NCI-H1048 (cell line): Measurements from ENCODE around the gene ADA.
"Not testable (repeated sequence)": the region's sequence is repeated elsewhere in the genome, so short reads cannot be mapped to it uniquely, and the experiment has no call there.

Experiments used
- DNase-seq: peaks from one replicate; lab custom pipeline; 2025; lab: John Stamatoyannopoulos, UW

ADA gene

DNA sequence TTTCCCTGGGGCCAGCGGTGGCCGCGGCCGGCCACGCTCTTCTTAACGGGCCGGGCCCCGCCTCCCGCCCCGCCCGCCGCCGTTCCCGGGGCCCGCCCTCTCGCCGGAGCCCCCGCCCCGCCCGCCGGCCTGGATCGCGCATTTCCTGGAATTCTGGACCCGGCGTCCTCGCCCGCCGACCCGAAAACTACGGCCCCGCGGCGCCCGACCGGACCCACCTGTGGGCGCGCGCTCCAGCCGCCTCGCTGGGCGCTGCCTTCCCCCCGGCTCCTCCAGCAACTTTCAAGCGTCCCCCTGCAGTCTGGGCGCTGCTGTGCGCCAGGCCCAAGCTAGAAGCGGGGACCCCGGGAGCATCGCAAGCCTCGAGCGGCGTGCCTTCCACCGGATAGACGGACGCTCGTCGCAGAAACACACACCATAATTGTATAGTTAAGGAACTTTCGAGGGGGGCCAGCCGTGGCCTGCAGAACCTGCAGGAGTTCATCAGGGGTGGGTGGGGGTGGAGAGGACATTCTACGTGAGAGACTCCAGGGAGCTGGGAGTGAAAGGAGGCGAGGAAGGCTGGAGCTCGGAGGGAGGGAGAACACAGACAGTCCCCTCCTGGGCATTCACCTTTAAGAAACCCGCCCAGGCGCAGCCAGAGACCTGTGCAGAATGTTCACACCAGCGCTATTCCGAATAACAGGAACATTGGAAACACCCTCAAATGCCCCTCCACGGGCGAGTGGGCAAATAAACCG lies at the start of gene ADA:
Gene ADA, minus strand, starts transcription at position 16 of the 740 bp plus-strand sequence. CDS start 92 bp downstream, outside the sequence.
- no peak for DNase-seq

DNA sequence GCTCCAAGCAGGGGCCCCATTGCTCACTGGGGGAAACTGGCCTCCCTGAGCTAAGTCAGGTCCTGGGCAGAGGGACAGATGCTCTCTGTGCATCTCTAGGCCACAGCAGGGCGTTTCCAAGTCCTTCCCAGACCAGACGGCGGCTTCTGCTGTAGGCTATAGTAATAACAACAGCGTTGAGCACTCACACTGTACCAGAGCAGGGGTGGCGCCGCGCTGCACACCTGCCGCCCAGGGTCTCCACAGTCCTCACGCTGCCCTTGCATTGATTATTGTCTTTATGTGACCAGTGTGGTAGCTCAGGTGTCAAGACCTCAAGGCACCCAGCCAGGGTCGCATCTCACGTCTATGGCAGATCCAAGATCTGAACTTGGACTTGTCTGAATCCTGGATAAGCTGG lies 48.8 kb upstream of the ADA start:
- DNase-seq = no peak

DNA sequence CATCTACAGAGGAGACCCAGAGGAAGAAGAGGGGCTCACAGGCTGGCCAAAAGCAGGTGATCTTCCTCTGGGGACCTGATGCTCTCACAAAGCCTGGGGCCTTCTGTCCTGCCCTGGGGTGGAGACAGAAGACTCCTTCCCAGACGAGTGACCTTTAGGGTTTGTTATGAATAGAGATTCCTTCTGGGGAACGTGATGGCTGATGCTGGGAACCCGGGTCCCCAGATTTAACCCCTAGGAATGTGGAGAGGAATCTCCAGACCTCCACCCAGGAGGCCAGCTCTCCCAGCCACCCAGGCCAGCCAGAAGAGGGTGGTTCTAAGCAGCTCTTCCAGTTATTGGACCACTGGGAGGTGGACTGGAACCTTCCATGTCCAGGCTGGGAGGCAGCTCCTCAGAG lies 46.9 kb upstream of the ADA start:
- no peak for DNase-seq

DNA sequence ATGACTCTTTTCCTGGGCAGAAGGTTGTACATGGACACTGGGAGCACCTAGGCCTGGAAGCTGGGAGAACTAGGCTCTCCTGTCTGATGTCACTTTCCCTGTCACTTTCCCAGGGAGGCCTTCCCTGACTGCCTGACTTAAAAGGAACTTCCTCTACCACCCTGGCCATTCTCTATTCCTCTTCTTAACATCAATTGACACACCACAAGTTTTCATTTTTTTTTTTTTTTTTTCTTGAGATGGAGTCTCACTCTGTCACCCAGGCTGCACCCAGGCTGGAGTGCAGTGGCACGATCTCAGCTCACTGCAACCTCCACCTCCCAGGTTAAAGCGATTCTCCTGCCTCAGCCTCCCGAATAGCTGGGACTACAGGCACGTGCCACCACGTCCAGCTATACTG lies 45.5 kb upstream of the ADA start:
- not testable (repeated sequence) for DNase-seq

GRCh38 chr20:44696315-44696714 lies 44.8 kb upstream of the ADA start:
- DNase-seq = no peak

DNA sequence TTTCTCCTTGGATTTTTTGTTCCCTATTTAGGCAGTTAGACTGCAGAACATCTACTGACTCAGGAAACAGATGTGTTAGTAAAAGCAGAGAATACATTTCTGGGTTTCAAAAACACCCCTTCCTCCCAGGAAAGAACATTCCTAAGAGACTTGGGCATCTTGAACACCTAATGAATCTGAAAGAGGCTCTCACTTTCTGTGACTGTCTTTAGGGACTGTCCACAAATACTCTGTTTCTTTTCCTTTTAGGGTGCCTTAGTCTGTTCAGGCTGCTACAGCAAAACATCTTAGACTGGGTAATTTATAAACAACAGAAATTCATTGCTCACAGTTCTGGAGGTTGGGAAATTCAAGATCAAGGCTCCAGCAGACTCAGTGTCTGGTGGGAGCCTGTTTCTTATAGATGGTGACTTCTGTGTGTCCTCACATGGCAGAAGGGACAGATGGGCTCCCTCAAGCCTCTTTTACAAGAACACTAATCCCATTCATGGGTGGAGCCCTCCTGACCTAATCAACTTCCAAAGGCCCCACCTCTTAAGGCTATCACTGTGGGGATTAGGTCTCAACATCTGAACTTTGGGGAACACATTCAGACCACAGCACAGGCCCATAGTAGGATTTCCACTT lies 44.3 kb upstream of the ADA start:
- DNase-seq = no peak

- no peak for DNase-seq
Measured at GRCh38 chr20:44695295-44695673, 43.8 kb upstream of the ADA start.

DNA sequence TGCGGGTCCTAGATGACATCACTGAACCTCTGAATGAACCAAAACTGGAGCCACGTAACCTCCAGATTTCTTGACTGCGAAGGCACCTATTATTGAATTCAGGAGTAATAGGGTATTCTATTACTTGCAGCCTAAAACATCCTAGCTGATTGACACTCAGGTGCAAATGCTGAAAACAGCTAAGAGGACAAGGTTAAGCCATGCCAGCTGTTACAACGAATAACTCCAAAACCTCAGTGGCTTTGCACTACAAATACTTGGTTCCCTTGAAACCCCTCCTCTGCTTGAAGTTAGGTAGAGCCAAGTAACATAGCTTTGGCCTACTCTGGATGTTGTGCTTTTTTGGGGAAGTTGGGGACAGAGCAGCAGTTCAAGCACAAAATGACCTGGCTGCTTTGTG lies 42.7 kb upstream of the ADA start:
- no peak for DNase-seq

- DNase-seq = no peak
Measured at GRCh38 chr20:44693627-44694026, 42.1 kb upstream of the ADA start.

DNA sequence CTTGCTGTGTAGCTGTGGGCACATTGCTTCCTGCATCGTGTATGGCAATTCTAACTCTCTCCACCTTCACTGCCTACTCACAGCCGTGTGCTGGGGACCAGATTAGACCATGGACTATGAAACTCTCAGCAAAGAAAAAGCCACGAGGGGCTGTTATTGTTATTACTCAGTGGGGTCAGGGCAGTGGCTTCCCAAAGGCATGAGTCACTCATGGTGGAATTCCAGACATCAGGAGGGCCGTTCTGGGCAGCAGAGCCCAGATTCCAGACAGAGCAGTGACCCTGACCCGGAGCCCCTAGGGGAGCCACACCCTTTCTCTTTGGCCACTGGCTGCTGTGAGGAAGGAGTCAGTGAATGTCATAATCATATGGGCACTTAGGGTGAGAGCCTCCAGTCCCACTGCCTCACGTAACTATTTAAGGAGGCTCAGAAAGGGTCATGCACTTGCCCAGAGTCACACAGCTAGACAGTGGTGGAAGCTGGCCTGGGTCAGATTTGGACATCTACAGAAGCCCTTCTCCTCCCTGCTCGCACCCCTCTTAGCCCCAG lies 41.5 kb upstream of the ADA start:
- DNase-seq = no peak

GRCh38 chr20:44691424-44692423 lies 40.2 kb upstream of the ADA start:
- DNase-seq = no peak

DNA sequence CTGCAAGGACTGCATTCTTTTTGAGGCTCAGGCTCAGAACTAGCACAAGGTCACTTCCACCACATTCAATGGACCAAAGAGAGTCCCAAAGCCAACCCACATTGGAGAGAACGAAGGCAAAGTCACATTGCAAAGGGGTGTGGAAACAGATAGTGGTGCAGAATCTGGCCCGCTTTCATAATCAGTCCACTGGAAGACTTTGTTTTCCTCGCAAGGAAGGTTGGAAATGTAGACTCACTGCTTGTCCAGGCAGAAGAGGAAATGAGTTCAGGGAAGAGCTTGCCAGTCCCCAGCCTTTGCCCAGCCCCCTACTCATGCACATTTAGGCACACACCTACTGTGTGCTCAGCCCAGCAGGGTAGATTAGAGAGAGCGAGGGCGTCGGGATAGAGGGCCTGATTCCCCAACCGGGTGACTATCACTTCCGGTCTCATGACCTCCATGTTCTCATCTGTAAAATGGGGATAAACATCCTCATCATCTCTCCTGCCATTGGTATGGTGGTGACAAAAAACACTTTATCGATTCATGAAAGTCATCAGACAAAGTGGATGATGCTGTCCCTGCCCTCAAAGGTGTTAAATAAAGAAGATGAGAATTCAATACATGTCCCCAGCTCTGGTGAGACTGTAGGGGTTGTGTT lies 39.4 kb upstream of the ADA start:
- DNase-seq = no peak

DNA sequence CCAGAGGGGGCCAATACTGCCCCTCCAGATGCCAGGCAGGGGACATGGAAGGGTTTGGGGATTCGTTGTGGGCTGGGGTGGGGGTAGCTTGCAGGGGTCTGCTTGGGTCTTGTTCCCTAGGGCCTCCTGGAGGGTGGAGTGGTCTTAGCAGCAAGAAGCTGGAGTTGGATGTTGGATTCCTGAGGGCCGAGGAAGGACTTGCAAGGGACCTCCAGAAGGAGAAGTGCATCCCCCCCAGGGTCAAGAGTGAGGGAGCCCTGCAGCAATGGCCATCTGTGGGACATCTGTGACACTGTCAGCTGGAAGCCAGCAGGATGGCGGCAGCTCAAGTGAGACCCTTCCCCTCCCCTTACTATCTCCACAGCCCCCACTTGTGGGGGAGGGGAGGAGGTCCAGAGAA lies 38.3 kb upstream of the ADA start:
- no peak for DNase-seq

- DNase-seq = no peak
Measured at GRCh38 chr20:44688053-44688625, 36.6 kb upstream of the ADA start.

- DNase-seq = no peak
Measured at GRCh38 chr20:44686934-44687333, 35.4 kb upstream of the ADA start.

DNA sequence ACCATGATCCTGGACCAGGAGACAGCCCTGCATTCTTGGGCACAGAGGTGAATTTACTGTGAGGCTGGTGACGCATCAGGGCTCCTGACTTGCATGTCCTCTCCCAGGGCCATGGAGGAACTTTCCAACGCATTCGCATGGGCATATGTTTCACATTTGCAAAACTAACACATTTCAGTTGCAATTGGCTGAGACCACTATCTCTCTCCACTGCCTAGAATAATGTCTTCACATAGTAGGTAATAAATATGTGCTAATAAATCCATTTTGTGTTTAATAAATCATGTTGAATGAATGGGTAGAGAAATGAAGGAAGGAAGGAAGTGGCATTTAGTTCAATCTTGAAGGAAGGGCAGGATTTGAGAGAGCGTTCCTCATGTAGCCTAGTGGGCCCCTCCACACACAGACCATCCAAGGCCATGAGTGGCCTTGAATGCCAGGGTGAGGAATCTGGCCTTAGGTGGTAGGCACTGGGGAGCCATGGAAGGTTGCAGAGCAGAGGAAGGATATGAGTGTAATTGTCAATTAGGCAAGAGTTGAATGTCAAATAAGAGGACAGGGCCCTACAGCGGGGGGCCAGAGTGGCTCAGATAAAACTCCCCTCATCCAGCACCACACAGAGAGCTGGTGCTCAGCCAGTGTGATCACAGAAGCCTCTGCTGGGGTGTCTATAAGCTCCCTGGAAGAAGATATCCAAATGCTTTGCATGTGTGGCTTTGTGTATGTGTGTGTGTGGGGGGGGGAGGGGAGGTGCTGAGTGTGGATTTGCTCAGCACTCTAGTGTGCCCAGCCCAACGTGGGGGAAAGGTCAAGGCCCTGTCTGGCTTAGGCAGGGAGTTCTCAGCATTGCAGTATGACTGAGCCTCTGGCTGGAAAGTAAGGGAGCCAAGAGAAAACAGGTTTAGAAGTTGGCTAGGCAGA lies 32.8 kb upstream of the ADA start:
- no peak for DNase-seq

DNA sequence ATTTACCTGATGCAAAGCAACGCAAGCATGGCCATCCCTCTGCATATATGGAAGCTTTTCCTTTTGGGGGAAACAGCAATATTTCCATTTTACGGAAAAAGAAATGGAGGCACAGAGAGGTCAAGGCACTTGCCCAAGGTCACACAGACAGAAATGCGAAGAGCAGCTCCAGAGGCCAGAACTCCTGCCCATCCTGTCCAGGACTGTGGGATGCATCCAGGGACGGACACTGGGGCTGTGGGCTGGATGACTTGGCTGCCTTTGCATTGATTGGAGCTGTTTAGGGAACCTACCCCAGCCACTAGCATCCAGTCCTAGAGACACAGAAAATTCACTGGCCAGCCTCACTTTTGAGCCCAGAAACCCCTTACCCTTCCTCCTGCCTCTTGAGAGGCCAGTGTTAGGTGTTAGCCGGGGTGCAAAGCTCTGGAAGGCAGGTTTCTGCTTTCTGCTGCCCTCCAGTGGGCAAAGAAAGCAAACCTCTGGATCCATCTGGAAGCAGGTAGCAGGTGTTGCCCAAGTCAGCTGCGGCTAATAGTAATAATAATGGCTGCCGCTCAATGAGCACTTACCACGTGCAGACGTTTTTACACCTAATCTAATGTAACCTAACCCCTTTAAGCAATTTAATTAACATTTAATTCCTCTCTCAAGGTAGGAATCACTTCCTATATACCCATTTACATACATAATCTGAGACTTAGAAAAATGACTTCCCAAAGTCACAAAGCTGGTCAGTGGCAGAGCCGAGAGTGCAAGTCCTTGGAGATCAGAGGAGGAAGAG lies 32.0 kb upstream of the ADA start:
- no peak for DNase-seq

DNA sequence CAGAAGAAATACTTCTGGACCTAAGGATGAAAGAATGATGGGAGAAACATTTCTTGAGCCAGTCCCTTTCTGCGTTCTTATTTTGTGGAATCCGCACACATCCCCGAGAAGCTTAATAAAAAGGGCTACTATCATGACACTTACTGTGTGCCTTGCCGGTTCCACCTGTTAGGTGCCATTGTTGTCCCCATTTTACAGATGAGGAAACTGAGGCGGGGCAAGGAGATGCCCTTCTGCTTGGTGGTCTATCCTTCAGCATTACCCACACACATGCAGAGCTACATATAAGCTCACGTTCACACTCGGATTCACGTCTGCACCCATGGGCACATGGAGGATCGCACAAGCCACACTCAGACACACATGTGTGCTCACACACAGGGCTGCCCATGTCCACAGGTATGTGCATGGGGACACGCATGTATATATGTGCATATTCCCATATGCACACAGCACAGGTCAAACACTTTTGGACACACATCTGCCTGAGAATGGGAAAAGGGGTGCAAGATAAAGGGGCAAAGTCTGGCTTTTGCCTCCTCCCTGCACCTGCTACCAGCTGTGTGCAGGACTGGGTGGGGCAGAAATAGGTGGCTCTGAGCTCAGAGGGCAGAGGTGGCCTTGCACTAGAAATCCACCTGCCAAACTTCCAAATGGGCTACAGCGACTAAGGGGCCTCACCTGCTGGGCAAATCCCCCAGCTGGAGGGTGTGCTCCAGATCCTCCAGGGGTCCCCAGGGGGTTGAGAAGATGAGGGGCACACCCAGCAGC lies 30.5 kb upstream of the ADA start:
- no peak for DNase-seq
